ENCODE data around the gene ABHD15. TPM values are rescaled to one million over a fixed set of nuclear protein-coding genes. Genes with fewer than 3 reads are reported as not detected.

The ABHD15 gene
- total and polyA plus RNA-seq, 9 of the 15 experiments (the other 6 are each of a cell fraction or from before 2014, with no cell fraction given), result 0.85 to 4.2 (median 2.1) TPM

DNA sequence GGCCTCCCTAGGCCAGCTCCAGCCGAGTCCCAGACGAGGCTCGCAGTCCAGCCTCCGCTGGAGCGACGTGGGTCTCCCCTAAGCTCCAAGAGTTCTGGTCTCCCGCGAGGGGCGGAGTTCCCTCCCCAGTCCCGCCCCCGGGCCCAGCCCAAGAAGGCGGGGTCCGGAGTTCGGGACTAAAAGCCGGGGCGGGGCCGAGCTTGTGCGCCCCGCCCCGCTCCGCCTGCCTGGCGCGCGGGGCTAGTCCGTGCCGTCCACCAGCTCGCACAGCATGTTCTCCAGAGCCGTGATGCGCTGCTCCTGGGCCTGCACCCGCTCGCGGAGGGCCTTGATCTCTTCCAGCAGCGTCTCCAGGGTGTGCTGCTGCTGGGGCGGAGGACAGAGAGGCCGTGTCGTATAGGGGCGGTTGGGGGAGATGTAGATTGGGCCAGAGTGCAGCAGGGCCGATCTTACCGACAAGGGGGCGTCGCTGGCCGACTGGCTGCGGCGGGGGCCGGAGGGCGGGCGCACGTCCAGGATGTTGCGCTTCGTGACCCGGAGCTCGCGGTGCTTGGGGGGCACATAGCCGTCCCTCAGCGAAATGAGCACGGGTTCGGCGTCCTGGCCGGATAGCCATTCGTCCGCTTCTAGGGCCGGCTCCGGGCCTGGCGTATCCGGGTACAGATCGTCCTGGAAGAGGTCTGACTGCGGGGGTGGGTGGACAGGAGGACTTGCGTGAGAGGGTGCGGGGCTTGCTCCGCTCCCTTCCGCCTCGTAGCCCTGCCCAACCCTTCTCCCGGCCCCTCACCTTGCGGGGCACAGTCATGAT, 48.9 kb upstream of the ABHD15 start (continued):
- no peak for TF ChIP-seq ZNF347 (CRISPR knock-in tag; IDR thresholded peaks at IDR 0.05; ENCODE audit: low read depth)
- TF ChIP-seq TAF1 (IDR thresholded peaks at IDR 0.05; ENCODE audit: control insufficient read depth, extremely low read depth, insufficient read depth, low read length, severe bottlenecking), result no peak
- TF ChIP-seq EWSR1 (IDR thresholded peaks at IDR 0.05; ENCODE audit: borderline replicate concordance, low read depth, partially characterized antibody), result no peak
- no peak for TF ChIP-seq ZBTB1 (CRISPR knock-in tag; IDR thresholded peaks at IDR 0.05; ENCODE audit: borderline replicate concordance, low read depth)
- TF ChIP-seq SMAD2 (IDR thresholded peaks at IDR 0.05; ENCODE audit: low read depth, low read length), result no peak
- TF ChIP-seq ESRRA (IDR thresholded peaks at IDR 0.05; ENCODE audit: borderline replicate concordance, low read depth), result no peak
- TF ChIP-seq HEY1 (CRISPR knock-in tag; IDR thresholded peaks at IDR 0.05; ENCODE audit: borderline replicate concordance), result no peak
- TF ChIP-seq ZFP1 (CRISPR knock-in tag; IDR thresholded peaks at IDR 0.05), result no peak
- no peak for TF ChIP-seq RHOXF2B (CRISPR knock-in tag; conservative IDR thresholded peaks at IDR 0.05)
- no peak for TF ChIP-seq NCOA4 (IDR thresholded peaks at IDR 0.05; ENCODE audit: partially characterized antibody)
- no peak for TF ChIP-seq ZNF707 (CRISPR knock-in tag; conservative IDR thresholded peaks at IDR 0.05)
- TF ChIP-seq BRF1 (IDR thresholded peaks at IDR 0.05; ENCODE audit: borderline replicate concordance, extremely low read depth, insufficient read length), result no peak
- TF ChIP-seq PTRF (tag; IDR thresholded peaks at IDR 0.05), result no peak
- TF ChIP-seq ZKSCAN1 (IDR thresholded peaks at IDR 0.05; ENCODE audit: low read depth, low read length), result no peak
- TF ChIP-seq, protein P1, sequence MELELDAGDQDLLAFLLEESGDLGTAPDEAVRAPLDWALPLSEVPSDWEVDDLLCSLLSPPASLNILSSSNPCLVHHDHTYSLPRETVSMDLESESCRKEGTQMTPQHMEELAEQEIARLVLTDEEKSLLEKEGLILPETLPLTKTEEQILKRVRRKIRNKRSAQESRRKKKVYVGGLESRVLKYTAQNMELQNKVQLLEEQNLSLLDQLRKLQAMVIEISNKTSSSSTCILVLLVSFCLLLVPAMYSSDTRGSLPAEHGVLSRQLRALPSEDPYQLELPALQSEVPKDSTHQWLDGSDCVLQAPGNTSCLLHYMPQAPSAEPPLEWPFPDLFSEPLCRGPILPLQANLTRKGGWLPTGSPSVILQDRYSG (tag; conservative IDR thresholded peaks at IDR 0.05; ENCODE audit: low read depth), result no peak
- TF ChIP-seq, protein P2, sequence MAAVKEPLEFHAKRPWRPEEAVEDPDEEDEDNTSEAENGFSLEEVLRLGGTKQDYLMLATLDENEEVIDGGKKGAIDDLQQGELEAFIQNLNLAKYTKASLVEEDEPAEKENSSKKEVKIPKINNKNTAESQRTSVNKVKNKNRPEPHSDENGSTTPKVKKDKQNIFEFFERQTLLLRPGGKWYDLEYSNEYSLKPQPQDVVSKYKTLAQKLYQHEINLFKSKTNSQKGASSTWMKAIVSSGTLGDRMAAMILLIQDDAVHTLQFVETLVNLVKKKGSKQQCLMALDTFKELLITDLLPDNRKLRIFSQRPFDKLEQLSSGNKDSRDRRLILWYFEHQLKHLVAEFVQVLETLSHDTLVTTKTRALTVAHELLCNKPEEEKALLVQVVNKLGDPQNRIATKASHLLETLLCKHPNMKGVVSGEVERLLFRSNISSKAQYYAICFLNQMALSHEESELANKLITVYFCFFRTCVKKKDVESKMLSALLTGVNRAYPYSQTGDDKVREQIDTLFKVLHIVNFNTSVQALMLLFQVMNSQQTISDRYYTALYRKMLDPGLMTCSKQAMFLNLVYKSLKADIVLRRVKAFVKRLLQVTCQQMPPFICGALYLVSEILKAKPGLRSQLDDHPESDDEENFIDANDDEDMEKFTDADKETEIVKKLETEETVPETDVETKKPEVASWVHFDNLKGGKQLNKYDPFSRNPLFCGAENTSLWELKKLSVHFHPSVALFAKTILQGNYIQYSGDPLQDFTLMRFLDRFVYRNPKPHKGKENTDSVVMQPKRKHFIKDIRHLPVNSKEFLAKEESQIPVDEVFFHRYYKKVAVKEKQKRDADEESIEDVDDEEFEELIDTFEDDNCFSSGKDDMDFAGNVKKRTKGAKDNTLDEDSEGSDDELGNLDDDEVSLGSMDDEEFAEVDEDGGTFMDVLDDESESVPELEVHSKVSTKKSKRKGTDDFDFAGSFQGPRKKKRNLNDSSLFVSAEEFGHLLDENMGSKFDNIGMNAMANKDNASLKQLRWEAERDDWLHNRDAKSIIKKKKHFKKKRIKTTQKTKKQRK (IDR thresholded peaks at IDR 0.05; ENCODE audit: borderline replicate concordance, low read depth, low read length), result no peak
- peak; percentile 41 for TF ChIP-seq KDM5B (IDR thresholded peaks at IDR 0.05; ENCODE audit: insufficient replicate concordance, low read depth, low read length)
- TF ChIP-seq, protein P3, sequence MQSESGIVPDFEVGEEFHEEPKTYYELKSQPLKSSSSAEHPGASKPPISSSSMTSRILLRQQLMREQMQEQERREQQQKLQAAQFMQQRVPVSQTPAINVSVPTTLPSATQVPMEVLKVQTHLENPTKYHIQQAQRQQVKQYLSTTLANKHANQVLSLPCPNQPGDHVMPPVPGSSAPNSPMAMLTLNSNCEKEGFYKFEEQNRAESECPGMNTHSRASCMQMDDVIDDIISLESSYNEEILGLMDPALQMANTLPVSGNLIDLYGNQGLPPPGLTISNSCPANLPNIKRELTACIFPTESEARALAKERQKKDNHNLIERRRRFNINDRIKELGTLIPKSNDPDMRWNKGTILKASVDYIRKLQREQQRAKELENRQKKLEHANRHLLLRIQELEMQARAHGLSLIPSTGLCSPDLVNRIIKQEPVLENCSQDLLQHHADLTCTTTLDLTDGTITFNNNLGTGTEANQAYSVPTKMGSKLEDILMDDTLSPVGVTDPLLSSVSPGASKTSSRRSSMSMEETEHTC (IDR thresholded peaks at IDR 0.05), result no peak
- TF ChIP-seq ZNF23 (CRISPR knock-in tag; IDR thresholded peaks at IDR 0.05), result no peak
- TF ChIP-seq MTF1 (CRISPR knock-in tag; IDR thresholded peaks at IDR 0.05; ENCODE audit: borderline replicate concordance), result no peak
- no peak for TF ChIP-seq GATA2 (CRISPR knock-in tag; IDR thresholded peaks at IDR 0.05)
- no peak for TF ChIP-seq NCOA1 (IDR thresholded peaks at IDR 0.05; ENCODE audit: low read depth)
